Measurements from ENCODE around the gene TMUB2. TPM values are rescaled to one million over a fixed set of nuclear protein-coding genes. Genes with fewer than 3 reads are reported as not detected.
A peak's percentile ranks its signal among the peaks of the same experiment; 100 is the strongest.

Gene TMUB2
- total and polyA plus RNA-seq, 2 of the 13 experiments (the other 11 are each of a cell fraction or from before 2014, with no cell fraction given) = 26.9 to 50.8 TPM

DNA sequence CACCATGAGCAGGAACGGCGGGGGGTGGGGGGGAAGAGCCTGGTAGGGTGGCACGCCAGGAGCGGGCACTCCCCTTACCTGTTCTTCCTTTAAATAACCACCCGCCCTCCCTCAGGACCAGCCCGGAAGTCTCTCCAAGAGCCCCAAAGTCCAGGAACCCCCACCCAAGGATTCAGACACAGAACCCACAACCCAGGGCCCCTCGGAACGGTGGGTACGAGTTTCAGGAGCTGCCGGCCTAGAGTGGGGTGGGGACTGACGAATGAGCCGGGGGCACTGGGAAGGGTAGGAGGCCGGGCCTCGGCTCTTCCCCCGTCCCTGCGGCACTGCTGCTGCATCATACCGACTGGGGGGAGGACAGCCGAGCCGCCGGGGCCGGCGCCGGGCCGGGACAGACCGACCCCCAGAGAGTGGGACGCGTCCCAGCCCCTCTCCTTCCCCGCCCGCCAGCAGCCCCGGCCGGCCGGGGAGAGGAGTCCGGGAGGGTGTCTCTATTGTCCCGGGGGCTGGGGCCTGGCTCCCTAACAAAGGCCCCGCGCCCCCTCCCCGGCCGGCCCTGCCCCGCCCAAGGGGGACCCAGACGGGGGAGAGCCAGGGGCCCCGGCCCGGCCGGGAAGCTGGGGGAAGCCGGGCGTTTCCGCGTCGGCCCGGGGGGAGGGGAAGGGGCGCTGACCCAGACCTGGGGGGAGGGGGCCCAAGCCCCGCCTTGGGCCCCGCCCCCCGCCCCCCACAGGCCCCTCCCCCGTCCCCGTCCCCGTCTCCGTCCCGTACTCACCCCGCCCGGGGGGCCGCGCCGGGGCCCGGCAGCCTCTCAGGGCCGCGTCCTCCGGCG, 12.2 kb downstream of the TMUB2 start (continued):
- no peak for TF ChIP-seq MAF1 (CRISPR knock-in tag; IDR thresholded peaks at IDR 0.05; ENCODE audit: borderline replicate concordance)
- TF ChIP-seq ZNF558 (CRISPR knock-in tag; IDR thresholded peaks at IDR 0.05; ENCODE audit: borderline replicate concordance) = 0 out of 2 replicates have a peak, but pooled peaks have one; percentile 11
- TF ChIP-seq, protein P1, sequence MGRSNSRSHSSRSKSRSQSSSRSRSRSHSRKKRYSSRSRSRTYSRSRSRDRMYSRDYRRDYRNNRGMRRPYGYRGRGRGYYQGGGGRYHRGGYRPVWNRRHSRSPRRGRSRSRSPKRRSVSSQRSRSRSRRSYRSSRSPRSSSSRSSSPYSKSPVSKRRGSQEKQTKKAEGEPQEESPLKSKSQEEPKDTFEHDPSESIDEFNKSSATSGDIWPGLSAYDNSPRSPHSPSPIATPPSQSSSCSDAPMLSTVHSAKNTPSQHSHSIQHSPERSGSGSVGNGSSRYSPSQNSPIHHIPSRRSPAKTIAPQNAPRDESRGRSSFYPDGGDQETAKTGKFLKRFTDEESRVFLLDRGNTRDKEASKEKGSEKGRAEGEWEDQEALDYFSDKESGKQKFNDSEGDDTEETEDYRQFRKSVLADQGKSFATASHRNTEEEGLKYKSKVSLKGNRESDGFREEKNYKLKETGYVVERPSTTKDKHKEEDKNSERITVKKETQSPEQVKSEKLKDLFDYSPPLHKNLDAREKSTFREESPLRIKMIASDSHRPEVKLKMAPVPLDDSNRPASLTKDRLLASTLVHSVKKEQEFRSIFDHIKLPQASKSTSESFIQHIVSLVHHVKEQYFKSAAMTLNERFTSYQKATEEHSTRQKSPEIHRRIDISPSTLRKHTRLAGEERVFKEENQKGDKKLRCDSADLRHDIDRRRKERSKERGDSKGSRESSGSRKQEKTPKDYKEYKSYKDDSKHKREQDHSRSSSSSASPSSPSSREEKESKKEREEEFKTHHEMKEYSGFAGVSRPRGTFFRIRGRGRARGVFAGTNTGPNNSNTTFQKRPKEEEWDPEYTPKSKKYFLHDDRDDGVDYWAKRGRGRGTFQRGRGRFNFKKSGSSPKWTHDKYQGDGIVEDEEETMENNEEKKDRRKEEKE (IDR thresholded peaks at IDR 0.05) = no peak
- 0 out of 2 replicates have a peak, but pooled peaks have one; percentile 48 for TF ChIP-seq ZNF598 (CRISPR knock-in tag; IDR thresholded peaks at IDR 0.05; ENCODE audit: borderline replicate concordance)
- no peak for TF ChIP-seq GZF1 (CRISPR knock-in tag; IDR thresholded peaks at IDR 0.05)
- TF ChIP-seq, protein P2, sequence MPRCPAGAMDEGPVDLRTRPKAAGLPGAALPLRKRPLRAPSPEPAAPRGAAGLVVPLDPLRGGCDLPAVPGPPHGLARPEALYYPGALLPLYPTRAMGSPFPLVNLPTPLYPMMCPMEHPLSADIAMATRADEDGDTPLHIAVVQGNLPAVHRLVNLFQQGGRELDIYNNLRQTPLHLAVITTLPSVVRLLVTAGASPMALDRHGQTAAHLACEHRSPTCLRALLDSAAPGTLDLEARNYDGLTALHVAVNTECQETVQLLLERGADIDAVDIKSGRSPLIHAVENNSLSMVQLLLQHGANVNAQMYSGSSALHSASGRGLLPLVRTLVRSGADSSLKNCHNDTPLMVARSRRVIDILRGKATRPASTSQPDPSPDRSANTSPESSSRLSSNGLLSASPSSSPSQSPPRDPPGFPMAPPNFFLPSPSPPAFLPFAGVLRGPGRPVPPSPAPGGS (CRISPR knock-in tag; IDR thresholded peaks at IDR 0.05) = no peak; the same call in 1 of the 2 replicates
- no peak for TF ChIP-seq ZSCAN25 (CRISPR knock-in tag; IDR thresholded peaks at IDR 0.05)
- TF ChIP-seq MYC (CRISPR knock-in tag; IDR thresholded peaks at IDR 0.05; ENCODE audit: borderline replicate concordance) = peak; percentile 40; the same call in 1 of the 2 replicates
- no peak for TF ChIP-seq ZNF12 (CRISPR knock-in tag; IDR thresholded peaks at IDR 0.05)
- TF ChIP-seq, protein P3, sequence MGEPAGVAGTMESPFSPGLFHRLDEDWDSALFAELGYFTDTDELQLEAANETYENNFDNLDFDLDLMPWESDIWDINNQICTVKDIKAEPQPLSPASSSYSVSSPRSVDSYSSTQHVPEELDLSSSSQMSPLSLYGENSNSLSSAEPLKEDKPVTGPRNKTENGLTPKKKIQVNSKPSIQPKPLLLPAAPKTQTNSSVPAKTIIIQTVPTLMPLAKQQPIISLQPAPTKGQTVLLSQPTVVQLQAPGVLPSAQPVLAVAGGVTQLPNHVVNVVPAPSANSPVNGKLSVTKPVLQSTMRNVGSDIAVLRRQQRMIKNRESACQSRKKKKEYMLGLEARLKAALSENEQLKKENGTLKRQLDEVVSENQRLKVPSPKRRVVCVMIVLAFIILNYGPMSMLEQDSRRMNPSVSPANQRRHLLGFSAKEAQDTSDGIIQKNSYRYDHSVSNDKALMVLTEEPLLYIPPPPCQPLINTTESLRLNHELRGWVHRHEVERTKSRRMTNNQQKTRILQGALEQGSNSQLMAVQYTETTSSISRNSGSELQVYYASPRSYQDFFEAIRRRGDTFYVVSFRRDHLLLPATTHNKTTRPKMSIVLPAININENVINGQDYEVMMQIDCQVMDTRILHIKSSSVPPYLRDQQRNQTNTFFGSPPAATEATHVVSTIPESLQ (CRISPR knock-in tag; conservative IDR thresholded peaks at IDR 0.05) = no peak
- no peak for TF ChIP-seq ISL2 (CRISPR knock-in tag; IDR thresholded peaks at IDR 0.05)
- TF ChIP-seq ZMYM4 (CRISPR knock-in tag; IDR thresholded peaks at IDR 0.05) = no peak
- TF ChIP-seq AGO2 (optimal IDR thresholded peaks at IDR 0.05; ENCODE audit: low read depth, low read length) = no peak
- TF ChIP-seq MTA1 (CRISPR knock-in tag; IDR thresholded peaks at IDR 0.05; ENCODE audit: borderline replicate concordance) = 0 out of 2 replicates have a peak, but pooled peaks have one; percentile 12
- TF ChIP-seq NCOA5 (CRISPR knock-in tag; IDR thresholded peaks at IDR 0.05) = no peak
- TF ChIP-seq HHEX (CRISPR knock-in tag; IDR thresholded peaks at IDR 0.05) = no peak
- TF ChIP-seq CBX2 (IDR thresholded peaks at IDR 0.05; ENCODE audit: low read depth, low read length) = no peak
- TF ChIP-seq CBX2 (CRISPR knock-in tag; IDR thresholded peaks at IDR 0.05; ENCODE audit: low read depth) = no peak
- no peak for TF ChIP-seq TBL1XR1 (IDR thresholded peaks at IDR 0.05; ENCODE audit: borderline replicate concordance, low read length, partially characterized antibody)
- no peak for TF ChIP-seq TOPORS (CRISPR knock-in tag; IDR thresholded peaks at IDR 0.05)
- TF ChIP-seq DNMT1 (CRISPR knock-in tag; IDR thresholded peaks at IDR 0.05) = 0 out of 2 replicates have a peak, but pooled peaks have one; percentile 76
- TF ChIP-seq ZNF546 (CRISPR knock-in tag; conservative IDR thresholded peaks at IDR 0.05) = no peak
- TF ChIP-seq ZNF34 (CRISPR knock-in tag; IDR thresholded peaks at IDR 0.05; ENCODE audit: borderline replicate concordance) = no peak; the same call in 1 of the 2 replicates
- no peak for TF ChIP-seq ZNF652 (CRISPR knock-in tag; IDR thresholded peaks at IDR 0.05; ENCODE audit: borderline replicate concordance, low read depth)
- no peak for TF ChIP-seq NFYC (CRISPR knock-in tag; IDR thresholded peaks at IDR 0.05)
- no peak for TF ChIP-seq ZZZ3 (CRISPR knock-in tag; IDR thresholded peaks at IDR 0.05; ENCODE audit: borderline replicate concordance)

Data from HepG2 (cell line).